CD4-positive, CD25-positive, alpha-beta regulatory T cell (primary cell): ENCODE results near the gene AFTPH. TPM values are rescaled to one million over a fixed set of nuclear protein-coding genes. Genes with fewer than 3 reads are reported as not detected.
A peak's percentile ranks its signal among the peaks of the same experiment; 100 is the strongest.

ENCODE experiments used
- ATAC-seq, 2 donors: fragments of 150-1000 bp; cut with Tn5 transposase; one replicate each; pipeline ENCODE4 v1.10.0; 2021; ENCODE audit warnings: low read depth in 2 of 2, moderate number of reproducible peaks in 2 of 2, moderate library complexity in 1 of 2
- DNase-seq, 3 donors: peaks; one replicate each; pipeline versions ENCODE4 v3.0.0 to v3.0.0-alpha.2; 2012 to 2022; ENCODE audit warnings: mixed read lengths in 1 of 3
- H3K27ac ChIP-seq: one replicate; pipeline ENCODE4 v1.7.0; 2013; ENCODE audit warnings: mild to moderate bottlenecking, low read length; ENCODE audit not compliant: insufficient read depth, poor library complexity, severe bottlenecking
- H3K27me3 ChIP-seq: one replicate; pipeline ENCODE4 v1.7.0; 2013; ENCODE audit warnings: low read length; ENCODE audit not compliant: control insufficient read depth, insufficient read depth
- H3K36me3 ChIP-seq: one replicate; pipeline ENCODE4 v1.7.0; 2013; ENCODE audit warnings: mild to moderate bottlenecking, low read length, moderate library complexity; ENCODE audit not compliant: control insufficient read depth, insufficient read depth
- H3K4me1 ChIP-seq: 2 replicates; pipeline ENCODE4 v1.7.0; 2013; ENCODE audit warnings: mild to moderate bottlenecking, low read length; ENCODE audit not compliant: insufficient read depth, control insufficient read depth, poor library complexity, severe bottlenecking
- H3K4me3 ChIP-seq: one replicate; pipeline ENCODE4 v1.7.0; 2013; ENCODE audit warnings: low read depth, mild to moderate bottlenecking, low read length, moderate library complexity
- H3K9me3 ChIP-seq, 2 experiments: 1 replicate in 1 of 2; 2 replicates in 1 of 2; pipeline ENCODE4 v1.7.0; 2013; ENCODE audit warnings: low read length in 2 of 2, mild to moderate bottlenecking in 1 of 2, moderate library complexity in 1 of 2; ENCODE audit not compliant: control insufficient read depth in 2 of 2
- H3K27ac Mint-ChIP-seq, 3 donors: one replicate each; pipeline ENCODE4 v1.8.0; 2020 to 2022; ENCODE audit warnings: mild to moderate bottlenecking in 3 of 3, mixed read lengths in 3 of 3, moderate library complexity in 2 of 3
- H3K27me3 Mint-ChIP-seq: one replicate; pipeline ENCODE4 v1.8.0; 2022; ENCODE audit warnings: mild to moderate bottlenecking, mixed read lengths
- H3K36me3 Mint-ChIP-seq: one replicate; pipeline ENCODE4 v1.8.0; 2020; ENCODE audit warnings: mixed read lengths
- H3K4me1 Mint-ChIP-seq, 4 donors: one replicate each; pipeline ENCODE4 v1.8.0; 2020 to 2022; ENCODE audit warnings: mixed read lengths in 4 of 4, mild to moderate bottlenecking in 1 of 4
- H3K4me3 Mint-ChIP-seq, 4 donors: one replicate each; pipeline ENCODE4 v1.8.0; 2020 to 2022; ENCODE audit warnings: mild to moderate bottlenecking in 4 of 4, mixed read lengths in 4 of 4, moderate library complexity in 3 of 4
- H3K9me3 Mint-ChIP-seq, 7 donors: one replicate each; pipeline ENCODE4 v1.8.0; 2020 to 2022; ENCODE audit warnings: mixed read lengths in 7 of 7, mild to moderate bottlenecking in 3 of 7, moderate library complexity in 2 of 7
- polyA plus RNA-seq, 4 donors: library from polyadenylated mRNA; unstranded; fragments of 300-500 nt; fragmentation: Illumina TruSeq; gene quantifications; one replicate each; pipeline ENCODE4 v1.2.3, GENCODE V29; 2021
- total RNA-seq: library from RNA; stranded (reverse); gene quantifications from one replicate; pipeline ENCODE4 v1.2.3, GENCODE V29; 2022

The AFTPH gene
- total and polyA plus RNA-seq, 5 donors from 2014 or later = 23.7 to 45.0 (median 28.2) TPM

GRCh38 chr2:64627860-64628841 lies 104.0 kb downstream of the AFTPH start:
- Mint-ChIP-seq H3K4me1 (peaks cover 2 to 10% (median 9%) of the 10 kb centered on the region in 4 donors), H3K4me3 (no peak overlapping the region), H3K9me3 (no peaks in the 10 kb centered on the region), H3K27me3 (no peaks in the 10 kb centered on the region), H3K27ac (peak overlapping the region in 1 of 3 donors; percentile 22), H3K36me3 (peaks cover 12% of the 10 kb centered on the region)
- DNase-seq = no peak
- Histone ChIP-seq H3K27ac (no peak overlapping the region), H3K36me3 (peaks cover 9% of the 10 kb centered on the region), H3K4me1 (no peaks in the 10 kb centered on the region), H3K4me3 (no peak overlapping the region), H3K9me3 (no peaks in the 10 kb centered on the region), H3K27me3 (no peaks in the 10 kb centered on the region)
- ATAC-seq = no peak

GRCh38 chr2:64629329-64629781 lies 105.2 kb downstream of the AFTPH start:
- DNase-seq (no peak), ATAC-seq (no peak)
- Mint-ChIP-seq H3K9me3 (no peaks in the 10 kb centered on the region), H3K4me1 (peaks cover 2 to 16% (median 9%) of the 10 kb centered on the region in 4 donors), H3K36me3 (peaks cover 17% of the 10 kb centered on the region), H3K27me3 (no peaks in the 10 kb centered on the region), H3K4me3 (no peak overlapping the region), H3K27ac (peak overlapping the region in 1 of 3 donors; percentile 49)
- Histone ChIP-seq H3K9me3 (no peaks in the 10 kb centered on the region), H3K4me1 (no peaks in the 10 kb centered on the region), H3K4me3 (no peak overlapping the region), H3K36me3 (peaks cover 13% of the 10 kb centered on the region), H3K27me3 (no peaks in the 10 kb centered on the region), H3K27ac (no peak overlapping the region)

- Mint-ChIP-seq H3K9me3 (no peaks in the 10 kb centered on the region), H3K36me3 (peaks cover 17% of the 10 kb centered on the region), H3K4me3 (no peak overlapping the region), H3K4me1 (peaks cover 2 to 17% (median 9%) of the 10 kb centered on the region in 4 donors), H3K27me3 (no peaks in the 10 kb centered on the region), H3K27ac (peak overlapping the region in 1 of 3 donors; percentile 57)
- DNase-seq = no peak
- Histone ChIP-seq H3K27ac (no peak overlapping the region), H3K4me1 (no peaks in the 10 kb centered on the region), H3K9me3 (no peaks in the 10 kb centered on the region), H3K4me3 (no peak overlapping the region), H3K36me3 (peaks cover 19% of the 10 kb centered on the region), H3K27me3 (no peaks in the 10 kb centered on the region)
- no peak for ATAC-seq
These were observed 105.7 kb downstream of the AFTPH start for GRCh38 chr2:64629875-64630274.

GRCh38 chr2:64630752-64631151 lies 106.6 kb downstream of the AFTPH start:
- no peaks in the 10 kb centered on the region for H3K9me3 Mint-ChIP-seq
- H3K4me1 Mint-ChIP-seq = peaks cover 2 to 19% (median 13%) of the 10 kb centered on the region in 4 donors
- H3K27me3 Mint-ChIP-seq = no peaks in the 10 kb centered on the region
- peaks cover 27% of the 10 kb centered on the region for H3K36me3 ChIP-seq
- no peak overlapping the region for H3K4me3 ChIP-seq
- H3K27ac Mint-ChIP-seq = peak overlapping the region in 2 of 3 donors; percentile 33 to 72
- ATAC-seq (no peak), DNase-seq (no peak)
- peaks cover 22% of the 10 kb centered on the region for H3K36me3 Mint-ChIP-seq
- no peaks in the 10 kb centered on the region for H3K4me1 ChIP-seq
- no peaks in the 10 kb centered on the region for H3K27me3 ChIP-seq
- no peaks in the 10 kb centered on the region for H3K9me3 ChIP-seq
- H3K27ac ChIP-seq = no peak overlapping the region
- H3K4me3 Mint-ChIP-seq = no peak overlapping the region

GRCh38 chr2:64631771-64632170 lies 107.6 kb downstream of the AFTPH start:
- Histone ChIP-seq H3K36me3 (peaks cover 31% of the 10 kb centered on the region), H3K27me3 (no peaks in the 10 kb centered on the region), H3K27ac (no peak overlapping the region), H3K4me3 (no peak overlapping the region), H3K4me1 (peaks cover 7% of the 10 kb centered on the region), H3K9me3 (no peaks in the 10 kb centered on the region)
- Mint-ChIP-seq H3K4me3 (no peak overlapping the region), H3K9me3 (no peaks in the 10 kb centered on the region), H3K27ac (peak overlapping the region in 1 of 3 donors; percentile 18), H3K36me3 (peaks cover 29% of the 10 kb centered on the region), H3K4me1 (peaks cover 6 to 26% (median 14%) of the 10 kb centered on the region in 4 donors), H3K27me3 (no peaks in the 10 kb centered on the region)
- ATAC-seq (no peak), DNase-seq (no peak)

GRCh38 chr2:64632835-64633819 lies 109.0 kb downstream of the AFTPH start:
- Mint-ChIP-seq H3K4me1 (peaks cover 18 to 40% (median 26%) of the 10 kb centered on the region in 4 donors), H3K9me3 (no peaks in the 10 kb centered on the region), H3K27me3 (no peaks in the 10 kb centered on the region), H3K27ac (peak overlapping the region; percentile 0 to 42 (median 28)), H3K36me3 (peaks cover 29% of the 10 kb centered on the region), H3K4me3 (no peak overlapping the region)
- no peaks in the 10 kb centered on the region for H3K9me3 ChIP-seq
- no peaks in the 10 kb centered on the region for H3K27me3 ChIP-seq
- H3K4me1 ChIP-seq = peaks cover 19% of the 10 kb centered on the region
- no peak overlapping the region for H3K4me3 ChIP-seq
- ATAC-seq (no peak), DNase-seq (no peak)
- no peak overlapping the region for H3K27ac ChIP-seq
- H3K36me3 ChIP-seq = peaks cover 31% of the 10 kb centered on the region
